GM18499 (cell line): Measurements from ENCODE around the gene ASIP.

Experiments
- ATAC-seq: cut with Tn5 transposase; IDR thresholded peaks from one replicate; pipeline ENCODE4 v1.9.1; 2021; ENCODE audit warnings: moderate number of reproducible peaks; ENCODE audit not compliant: insufficient read depth, unreplicated experiment

The ASIP gene

GRCh38 chr20:34309691-34310090, 68.5 kb downstream of the ASIP start:
- ATAC-seq: no peak

DNA sequence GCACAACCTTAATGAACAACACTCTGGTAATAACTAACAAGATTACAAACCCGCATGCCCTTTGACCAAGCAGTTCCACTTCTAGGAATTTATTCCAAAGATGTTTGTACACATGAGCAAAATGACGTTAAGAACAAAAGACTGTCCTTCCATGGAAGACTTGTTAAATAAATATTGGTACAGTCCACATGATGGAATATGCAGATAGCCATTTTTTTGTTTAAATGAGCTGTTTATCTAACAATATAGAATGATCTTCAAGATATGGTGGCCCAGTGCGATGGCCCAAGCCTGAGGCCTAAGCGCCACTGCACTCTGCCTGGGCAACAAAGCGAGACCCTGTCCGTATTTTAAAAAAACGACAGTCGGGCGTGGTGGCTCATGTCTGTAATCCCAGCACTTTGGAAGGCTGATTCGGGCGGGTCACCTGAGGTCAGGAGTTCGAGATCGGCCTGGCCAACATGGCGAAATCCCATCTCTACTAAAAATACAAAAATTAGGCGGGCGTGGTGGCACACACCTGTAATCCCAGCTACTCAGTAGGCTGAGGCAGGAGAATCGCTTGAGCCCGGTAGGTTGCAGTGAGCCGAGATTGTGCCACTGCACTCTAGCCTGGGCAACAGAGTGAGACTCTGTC, 69.4 kb downstream of the ASIP start:
- ATAC-seq: no peak

DNA sequence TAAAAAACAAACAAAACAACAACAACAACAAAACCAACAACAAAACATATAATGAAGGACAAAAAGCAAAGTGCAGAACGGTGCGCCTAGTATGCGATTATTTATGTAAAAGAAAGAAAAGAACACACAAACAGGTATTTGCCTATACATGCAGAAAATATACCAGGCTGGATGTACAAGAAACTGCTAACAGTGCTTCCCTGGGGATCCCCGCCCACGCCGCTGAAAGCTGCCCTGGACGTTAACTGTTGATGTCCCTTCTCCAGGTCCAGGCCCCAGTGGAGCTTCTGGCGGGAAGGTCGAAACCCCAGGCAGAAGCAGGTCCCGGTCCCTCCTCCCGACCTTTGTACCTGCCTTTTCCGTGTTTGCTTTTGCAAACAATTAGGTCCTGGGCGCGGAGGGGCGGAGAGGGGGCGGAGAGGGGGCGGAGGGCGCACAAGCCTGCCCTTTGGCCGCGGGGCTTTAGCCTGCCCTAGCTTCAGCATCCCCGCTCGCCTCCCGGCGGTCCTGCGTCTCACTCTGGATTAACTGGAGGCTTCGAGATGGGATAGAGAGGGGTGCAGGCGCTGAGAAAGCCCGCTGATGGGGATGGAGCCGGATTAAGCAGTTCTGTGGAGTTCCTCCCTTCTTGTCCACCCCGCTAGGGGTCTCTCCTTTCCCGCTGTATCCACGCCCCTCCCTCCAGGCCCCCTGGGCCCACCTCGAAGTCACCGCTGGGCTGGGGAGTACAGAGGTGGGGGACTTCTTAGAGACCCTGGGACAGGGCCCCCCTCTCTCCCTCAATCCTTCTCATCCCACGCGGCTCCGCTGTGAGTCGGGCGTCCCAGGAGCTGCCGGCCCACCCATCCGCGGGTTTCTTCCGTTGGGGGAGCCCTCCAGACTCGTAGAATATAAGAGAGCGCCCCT, 70.1 kb downstream of the ASIP start:
- no peak for ATAC-seq

- no peak for ATAC-seq
These were observed 70.8 kb downstream of the ASIP start for GRCh38 chr20:34312024-34312460.

DNA sequence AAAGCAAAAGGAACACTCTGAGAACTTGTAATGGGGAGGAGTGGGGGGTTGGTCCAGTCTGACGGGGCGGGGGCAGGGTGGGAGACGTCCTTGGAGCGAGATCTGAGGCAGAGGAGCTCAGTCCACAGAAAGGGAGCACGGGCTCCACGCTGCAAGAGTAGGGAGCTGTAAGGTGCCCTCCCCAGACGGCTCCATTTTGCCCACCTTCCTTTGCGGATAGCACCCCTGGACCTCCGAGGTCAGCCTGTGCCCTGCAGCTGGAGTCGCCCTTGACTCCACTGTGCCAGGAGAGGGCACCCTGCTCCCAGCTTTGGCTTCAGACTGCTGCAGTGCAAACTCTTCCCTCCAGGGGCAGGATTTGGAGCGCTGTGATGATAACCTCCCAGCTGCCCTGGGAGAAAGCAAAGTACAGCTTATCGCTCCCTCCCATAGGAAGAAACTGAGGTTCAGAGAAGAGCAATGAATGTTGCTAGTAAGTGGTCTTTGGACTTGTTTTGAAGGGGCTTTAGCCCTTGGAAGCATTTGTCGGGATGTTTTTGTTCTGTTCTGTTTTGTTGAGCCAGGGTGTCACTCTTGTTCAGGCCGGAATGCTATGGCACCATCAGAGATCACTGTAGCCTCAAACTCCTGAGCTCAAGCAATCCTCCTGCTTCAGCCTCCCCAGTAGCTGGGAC, 71.5 kb downstream of the ASIP start:
- ATAC-seq: no peak

GRCh38 chr20:34315236-34315635, 74.0 kb downstream of the ASIP start:
- ATAC-seq: no peak

GRCh38 chr20:34316196-34316814, 75.1 kb downstream of the ASIP start:
- no peak for ATAC-seq
